ENCODE data around the gene PRKCA. TPM values are rescaled to one million over a fixed set of nuclear protein-coding genes. Genes with fewer than 3 reads are reported as not detected.

The PRKCA gene
- total and polyA plus RNA-seq, 9 of the 15 experiments (the other 6 are each of a cell fraction or from before 2014, with no cell fraction given): 3.2 to 33.0 (median 17.8) TPM

DNA sequence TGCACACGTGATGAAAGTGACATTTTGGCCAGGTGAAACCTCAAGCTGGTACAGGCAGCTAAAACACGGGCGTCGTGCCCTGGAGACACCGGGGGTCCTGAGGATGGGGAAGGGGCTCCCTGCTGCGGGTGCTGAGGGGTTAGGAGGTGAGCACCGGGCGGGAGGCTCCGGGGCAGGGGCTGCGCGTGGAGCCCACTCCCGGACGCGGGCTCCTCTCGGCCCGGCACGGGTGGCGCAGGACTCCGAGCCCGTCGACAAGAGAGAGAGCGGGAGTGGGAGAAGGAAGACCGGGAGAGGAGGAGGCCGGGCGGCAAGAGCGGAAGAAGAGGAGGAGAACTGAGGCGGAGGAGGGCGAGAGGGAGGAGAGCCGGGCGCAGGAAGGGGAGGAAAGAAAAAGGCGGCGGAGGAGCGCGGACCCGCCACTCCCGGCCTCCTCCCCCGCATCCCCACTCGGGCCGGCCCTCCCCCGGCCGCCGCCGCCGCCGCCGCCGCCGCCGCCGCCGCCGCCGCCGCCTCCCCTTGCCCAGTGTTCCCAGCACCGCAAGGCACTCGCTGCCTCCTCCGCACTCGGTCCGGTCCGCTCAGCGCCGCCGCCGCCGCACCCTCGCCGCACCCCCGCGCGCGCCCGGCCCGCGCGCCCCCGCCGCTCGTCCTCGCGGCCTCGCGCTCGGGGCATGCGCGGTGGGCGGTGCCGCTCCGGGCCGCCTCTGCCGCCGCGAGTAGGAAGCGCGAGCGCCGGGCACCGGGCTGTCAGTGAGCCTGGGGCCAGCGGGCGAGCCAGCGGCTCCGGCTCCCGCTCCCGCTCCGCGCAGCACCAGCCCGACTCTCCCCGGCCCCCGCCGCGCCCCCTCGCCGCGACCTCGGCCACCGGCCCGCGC is at the start of gene PRKCA (continued):
- TF ChIP-seq, protein P1, sequence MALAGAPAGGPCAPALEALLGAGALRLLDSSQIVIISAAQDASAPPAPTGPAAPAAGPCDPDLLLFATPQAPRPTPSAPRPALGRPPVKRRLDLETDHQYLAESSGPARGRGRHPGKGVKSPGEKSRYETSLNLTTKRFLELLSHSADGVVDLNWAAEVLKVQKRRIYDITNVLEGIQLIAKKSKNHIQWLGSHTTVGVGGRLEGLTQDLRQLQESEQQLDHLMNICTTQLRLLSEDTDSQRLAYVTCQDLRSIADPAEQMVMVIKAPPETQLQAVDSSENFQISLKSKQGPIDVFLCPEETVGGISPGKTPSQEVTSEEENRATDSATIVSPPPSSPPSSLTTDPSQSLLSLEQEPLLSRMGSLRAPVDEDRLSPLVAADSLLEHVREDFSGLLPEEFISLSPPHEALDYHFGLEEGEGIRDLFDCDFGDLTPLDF (CRISPR knock-in tag; IDR thresholded peaks at IDR 0.05): no peak
- TF ChIP-seq ZNF695 (CRISPR knock-in tag; IDR thresholded peaks at IDR 0.05) (no peak), ETS2 (tag; IDR thresholded peaks at IDR 0.05; ENCODE audit: borderline replicate concordance, poor library complexity, severe bottlenecking) (no peak), HNRNPL (IDR thresholded peaks at IDR 0.05; ENCODE audit: low read depth, low read length) (no peak), NCOA6 (IDR thresholded peaks at IDR 0.05) (no peak), ZNF696 (CRISPR knock-in tag; conservative IDR thresholded peaks at IDR 0.05) (no peak), TBP (optimal IDR thresholded peaks at IDR 0.05; ENCODE audit: low read depth, low read length) (peak; percentile 81), CHD4 (IDR thresholded peaks at IDR 0.05; ENCODE audit: insufficient read depth, insufficient replicate concordance, low read depth, low read length, poor library complexity, severe bottlenecking) (no peak), NFRKB (IDR thresholded peaks at IDR 0.05; ENCODE audit: low read depth) (no peak), MCM5 (IDR thresholded peaks at IDR 0.05; ENCODE audit: low read depth) (no peak)
- TF ChIP-seq, protein P2, sequence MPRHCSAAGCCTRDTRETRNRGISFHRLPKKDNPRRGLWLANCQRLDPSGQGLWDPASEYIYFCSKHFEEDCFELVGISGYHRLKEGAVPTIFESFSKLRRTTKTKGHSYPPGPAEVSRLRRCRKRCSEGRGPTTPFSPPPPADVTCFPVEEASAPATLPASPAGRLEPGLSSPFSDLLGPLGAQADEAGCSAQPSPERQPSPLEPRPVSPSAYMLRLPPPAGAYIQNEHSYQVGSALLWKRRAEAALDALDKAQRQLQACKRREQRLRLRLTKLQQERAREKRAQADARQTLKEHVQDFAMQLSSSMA (CRISPR knock-in tag; IDR thresholded peaks at IDR 0.05): no peak
- TF ChIP-seq, protein P3, sequence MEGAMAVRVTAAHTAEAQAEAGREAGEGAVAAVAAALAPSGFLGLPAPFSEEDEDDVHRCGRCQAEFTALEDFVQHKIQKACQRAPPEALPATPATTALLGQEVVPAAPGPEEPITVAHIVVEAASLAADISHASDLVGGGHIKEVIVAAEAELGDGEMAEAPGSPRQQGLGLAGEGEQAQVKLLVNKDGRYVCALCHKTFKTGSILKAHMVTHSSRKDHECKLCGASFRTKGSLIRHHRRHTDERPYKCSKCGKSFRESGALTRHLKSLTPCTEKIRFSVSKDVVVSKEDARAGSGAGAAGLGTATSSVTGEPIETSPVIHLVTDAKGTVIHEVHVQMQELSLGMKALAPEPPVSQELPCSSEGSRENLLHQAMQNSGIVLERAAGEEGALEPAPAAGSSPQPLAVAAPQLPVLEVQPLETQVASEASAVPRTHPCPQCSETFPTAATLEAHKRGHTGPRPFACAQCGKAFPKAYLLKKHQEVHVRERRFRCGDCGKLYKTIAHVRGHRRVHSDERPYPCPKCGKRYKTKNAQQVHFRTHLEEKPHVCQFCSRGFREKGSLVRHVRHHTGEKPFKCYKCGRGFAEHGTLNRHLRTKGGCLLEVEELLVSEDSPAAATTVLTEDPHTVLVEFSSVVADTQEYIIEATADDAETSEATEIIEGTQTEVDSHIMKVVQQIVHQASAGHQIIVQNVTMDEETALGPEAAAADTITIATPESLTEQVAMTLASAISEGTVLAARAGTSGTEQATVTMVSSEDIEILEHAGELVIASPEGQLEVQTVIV (CRISPR knock-in tag; IDR thresholded peaks at IDR 0.05; ENCODE audit: borderline replicate concordance): no peak
- TF ChIP-seq, protein P4, sequence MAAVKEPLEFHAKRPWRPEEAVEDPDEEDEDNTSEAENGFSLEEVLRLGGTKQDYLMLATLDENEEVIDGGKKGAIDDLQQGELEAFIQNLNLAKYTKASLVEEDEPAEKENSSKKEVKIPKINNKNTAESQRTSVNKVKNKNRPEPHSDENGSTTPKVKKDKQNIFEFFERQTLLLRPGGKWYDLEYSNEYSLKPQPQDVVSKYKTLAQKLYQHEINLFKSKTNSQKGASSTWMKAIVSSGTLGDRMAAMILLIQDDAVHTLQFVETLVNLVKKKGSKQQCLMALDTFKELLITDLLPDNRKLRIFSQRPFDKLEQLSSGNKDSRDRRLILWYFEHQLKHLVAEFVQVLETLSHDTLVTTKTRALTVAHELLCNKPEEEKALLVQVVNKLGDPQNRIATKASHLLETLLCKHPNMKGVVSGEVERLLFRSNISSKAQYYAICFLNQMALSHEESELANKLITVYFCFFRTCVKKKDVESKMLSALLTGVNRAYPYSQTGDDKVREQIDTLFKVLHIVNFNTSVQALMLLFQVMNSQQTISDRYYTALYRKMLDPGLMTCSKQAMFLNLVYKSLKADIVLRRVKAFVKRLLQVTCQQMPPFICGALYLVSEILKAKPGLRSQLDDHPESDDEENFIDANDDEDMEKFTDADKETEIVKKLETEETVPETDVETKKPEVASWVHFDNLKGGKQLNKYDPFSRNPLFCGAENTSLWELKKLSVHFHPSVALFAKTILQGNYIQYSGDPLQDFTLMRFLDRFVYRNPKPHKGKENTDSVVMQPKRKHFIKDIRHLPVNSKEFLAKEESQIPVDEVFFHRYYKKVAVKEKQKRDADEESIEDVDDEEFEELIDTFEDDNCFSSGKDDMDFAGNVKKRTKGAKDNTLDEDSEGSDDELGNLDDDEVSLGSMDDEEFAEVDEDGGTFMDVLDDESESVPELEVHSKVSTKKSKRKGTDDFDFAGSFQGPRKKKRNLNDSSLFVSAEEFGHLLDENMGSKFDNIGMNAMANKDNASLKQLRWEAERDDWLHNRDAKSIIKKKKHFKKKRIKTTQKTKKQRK (IDR thresholded peaks at IDR 0.05; ENCODE audit: borderline replicate concordance, low read depth, low read length): no peak
- TF ChIP-seq, protein P5, sequence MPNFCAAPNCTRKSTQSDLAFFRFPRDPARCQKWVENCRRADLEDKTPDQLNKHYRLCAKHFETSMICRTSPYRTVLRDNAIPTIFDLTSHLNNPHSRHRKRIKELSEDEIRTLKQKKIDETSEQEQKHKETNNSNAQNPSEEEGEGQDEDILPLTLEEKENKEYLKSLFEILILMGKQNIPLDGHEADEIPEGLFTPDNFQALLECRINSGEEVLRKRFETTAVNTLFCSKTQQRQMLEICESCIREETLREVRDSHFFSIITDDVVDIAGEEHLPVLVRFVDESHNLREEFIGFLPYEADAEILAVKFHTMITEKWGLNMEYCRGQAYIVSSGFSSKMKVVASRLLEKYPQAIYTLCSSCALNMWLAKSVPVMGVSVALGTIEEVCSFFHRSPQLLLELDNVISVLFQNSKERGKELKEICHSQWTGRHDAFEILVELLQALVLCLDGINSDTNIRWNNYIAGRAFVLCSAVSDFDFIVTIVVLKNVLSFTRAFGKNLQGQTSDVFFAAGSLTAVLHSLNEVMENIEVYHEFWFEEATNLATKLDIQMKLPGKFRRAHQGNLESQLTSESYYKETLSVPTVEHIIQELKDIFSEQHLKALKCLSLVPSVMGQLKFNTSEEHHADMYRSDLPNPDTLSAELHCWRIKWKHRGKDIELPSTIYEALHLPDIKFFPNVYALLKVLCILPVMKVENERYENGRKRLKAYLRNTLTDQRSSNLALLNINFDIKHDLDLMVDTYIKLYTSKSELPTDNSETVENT (CRISPR knock-in tag; IDR thresholded peaks at IDR 0.05): no peak

Measured in K562 (cell line).